ENCODE results near the gene KIAA1671.
A peak's percentile ranks its signal among the peaks of the same experiment; 100 is the strongest.

Gene KIAA1671

DNA sequence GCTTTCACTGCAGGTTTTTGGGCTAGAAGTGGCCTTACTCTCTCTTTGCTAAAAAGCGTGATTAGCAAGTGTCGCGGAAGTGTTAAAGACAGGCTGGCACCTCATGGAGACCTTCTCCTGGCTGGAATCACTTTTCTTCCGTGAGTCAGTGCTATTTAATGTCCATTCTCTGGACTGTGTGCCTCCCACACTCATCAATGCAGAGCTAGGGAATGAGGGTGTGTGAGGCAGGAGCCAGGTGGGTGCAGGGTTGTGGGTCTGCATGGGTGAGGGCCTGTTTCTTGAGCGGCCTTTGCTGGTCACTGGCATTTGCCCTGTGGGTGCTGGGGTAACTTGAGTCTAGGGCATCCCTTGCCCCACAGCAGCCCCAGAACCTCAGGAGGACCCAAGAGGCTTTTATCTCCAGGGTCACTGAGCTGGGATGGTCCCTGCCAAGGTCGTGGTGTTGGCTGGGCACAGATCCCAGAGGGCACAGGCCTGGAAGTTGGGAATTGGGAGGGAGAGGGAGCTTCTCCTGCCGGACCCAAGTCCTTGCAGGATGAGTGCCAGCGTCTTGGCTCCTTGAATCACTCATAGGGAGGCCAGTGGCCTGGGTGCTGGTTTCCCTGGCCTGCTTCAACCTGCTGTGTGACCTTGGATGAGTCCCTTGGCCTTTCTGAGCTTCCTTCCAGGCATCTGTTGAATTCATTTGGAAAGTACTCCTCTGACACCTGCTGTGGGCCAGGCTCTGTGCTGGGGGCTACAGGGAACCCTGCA lies 30.0 kb downstream of the KIAA1671 start:
- no peak for DNase-seq

- DNase-seq = no peak
These were observed 30.6 kb downstream of the KIAA1671 start for GRCh38 chr22:24983151-24983550.

DNA sequence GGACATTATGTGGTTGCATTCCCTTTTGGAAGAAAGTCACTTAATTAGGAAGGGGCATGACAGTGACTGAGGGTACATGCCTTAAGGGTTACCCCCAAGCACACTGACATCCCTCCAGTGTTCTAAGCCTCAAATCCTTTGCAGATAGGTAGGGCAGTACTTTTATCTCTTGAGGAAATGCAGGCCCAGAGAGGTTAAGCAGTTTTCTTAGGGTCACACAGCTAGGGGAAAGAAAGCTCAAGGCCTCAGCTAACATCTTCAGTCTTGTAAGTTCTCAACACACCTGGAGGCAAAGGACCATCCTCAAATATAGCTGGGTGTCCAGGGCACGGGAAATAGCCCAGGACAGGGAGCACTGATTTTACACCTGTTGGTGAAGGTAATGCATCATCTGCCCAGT lies 31.6 kb downstream of the KIAA1671 start:
- DNase-seq = no peak

- DNase-seq = no peak
These were observed 33.3 kb downstream of the KIAA1671 start for GRCh38 chr22:24985826-24986214.

DNA sequence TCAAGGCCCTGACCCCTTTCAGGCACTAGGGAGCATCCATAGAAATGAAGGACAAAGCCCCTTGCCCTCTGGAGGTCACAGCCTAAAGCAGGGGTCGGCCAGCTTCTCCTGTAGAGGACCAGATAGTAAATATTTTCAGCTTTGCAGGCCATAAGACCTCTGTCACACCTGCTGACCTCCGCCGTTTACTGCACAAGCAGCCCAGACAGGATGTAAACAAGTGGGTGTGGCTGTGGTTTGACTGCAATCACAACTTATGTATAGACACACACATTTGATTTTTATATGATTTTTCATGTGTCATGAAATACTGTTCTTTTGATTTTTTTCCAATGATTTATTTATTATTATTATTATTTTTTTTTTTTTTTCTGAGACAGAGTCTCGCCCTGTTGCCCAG lies 34.3 kb downstream of the KIAA1671 start:
- no peak for DNase-seq

GRCh38 chr22:24989135-24989534 lies 36.6 kb downstream of the KIAA1671 start:
- DNase-seq = no peak

DNA sequence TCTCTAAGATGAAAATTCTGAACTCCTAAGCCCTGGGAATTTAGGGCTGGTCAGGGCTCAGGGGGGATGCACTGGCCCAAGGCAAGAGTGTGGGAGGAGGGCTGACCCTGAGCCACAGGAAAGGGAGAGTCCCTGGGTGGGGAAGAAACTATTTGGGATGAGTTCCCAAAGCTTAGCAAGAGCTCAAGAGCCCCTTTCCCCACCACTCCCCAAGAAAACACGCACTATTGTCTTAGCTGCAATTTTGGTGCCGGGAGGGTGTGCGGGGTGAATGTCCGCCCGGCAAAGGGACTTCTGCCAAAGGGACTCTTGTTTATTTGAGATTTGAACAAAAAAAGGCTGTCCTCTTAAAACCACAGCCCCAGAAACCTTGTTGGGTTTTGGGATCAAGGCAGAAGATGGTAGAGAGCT lies 37.0 kb downstream of the KIAA1671 start:
- no peak for DNase-seq

DNA sequence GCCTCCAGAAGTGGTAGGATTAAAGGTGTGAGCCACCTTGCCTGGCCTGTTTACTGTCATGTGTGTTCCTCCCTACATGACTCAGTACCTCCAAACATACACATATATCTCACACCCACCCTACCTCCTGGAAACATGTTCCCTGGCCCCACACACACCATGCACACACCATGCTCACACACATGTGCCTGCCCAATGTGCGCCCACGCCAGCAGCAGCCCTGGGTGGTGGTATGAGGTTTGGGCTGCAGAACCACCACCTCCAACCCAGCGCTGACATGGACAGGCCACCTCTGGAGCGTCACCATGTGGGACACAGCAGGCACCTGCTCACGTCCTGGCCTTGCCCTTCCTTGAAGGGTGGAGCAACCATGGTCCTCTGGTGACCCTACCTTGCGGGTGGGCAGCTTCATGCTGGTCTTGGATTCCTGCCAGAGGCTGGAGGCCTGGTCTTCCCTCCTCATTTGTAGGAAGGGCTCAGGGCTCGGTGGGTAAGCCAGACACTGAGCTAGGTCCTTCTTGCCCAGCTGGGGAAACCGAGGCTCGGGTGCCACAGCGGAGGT lies 37.9 kb downstream of the KIAA1671 start:
- no peak for DNase-seq

DNA sequence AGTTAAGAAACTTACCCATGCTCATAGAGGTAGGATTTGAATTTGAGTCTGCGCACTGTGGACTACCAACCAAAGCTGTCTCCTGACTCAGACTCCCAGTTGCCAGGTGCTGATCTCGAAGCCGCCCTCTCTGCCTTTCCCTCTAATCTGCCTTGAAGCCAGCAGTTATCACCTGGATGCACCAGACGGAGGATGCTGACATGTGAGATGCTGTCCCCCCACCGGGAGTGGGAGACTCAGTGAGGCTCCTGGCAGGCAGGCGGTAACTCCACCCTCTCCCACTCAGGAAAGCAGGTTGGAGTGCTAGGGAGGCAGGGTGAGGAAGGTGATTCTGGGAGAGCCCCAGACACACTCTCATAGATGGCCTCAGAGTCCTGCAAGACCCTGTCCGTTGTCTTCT lies 40.4 kb downstream of the KIAA1671 start:
- DNase-seq = no peak

DNA sequence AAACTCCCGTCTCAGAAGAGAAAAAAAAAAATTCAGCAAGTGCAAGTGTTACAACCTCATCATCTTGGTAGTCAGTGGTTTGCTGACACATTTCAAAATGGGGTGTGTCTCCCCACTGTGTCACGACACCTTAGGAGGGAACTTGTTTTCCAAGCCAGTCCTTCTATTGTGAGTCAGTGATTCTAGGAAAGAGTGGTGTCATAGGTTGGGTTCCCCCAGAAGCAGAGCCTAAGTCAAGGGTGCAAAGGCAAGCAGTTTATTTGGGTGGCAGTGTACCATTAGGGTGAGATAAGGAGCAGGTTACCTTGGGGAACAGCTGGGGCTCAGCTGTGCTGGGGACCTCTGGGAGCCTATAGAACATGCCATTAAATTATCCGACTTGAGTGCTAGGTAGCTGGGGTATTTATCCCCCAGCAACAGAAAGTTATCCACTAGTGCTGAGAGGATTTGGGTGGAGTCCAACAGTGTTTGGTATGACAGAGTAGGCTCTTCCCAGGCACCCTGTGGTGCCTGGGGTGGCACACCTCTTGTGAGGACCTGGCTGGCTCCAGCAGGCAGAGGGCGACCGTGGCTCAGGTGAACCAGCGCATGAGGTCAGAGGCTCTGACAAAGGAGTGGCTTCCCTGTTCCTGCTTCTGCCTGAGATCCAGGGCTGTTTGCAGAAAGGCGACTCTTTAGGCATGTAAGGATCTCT lies 41.7 kb downstream of the KIAA1671 start:
- peak; percentile 68 for DNase-seq

GRCh38 chr22:24995649-24996180 lies 43.2 kb downstream of the KIAA1671 start:
- DNase-seq = no peak

DNA sequence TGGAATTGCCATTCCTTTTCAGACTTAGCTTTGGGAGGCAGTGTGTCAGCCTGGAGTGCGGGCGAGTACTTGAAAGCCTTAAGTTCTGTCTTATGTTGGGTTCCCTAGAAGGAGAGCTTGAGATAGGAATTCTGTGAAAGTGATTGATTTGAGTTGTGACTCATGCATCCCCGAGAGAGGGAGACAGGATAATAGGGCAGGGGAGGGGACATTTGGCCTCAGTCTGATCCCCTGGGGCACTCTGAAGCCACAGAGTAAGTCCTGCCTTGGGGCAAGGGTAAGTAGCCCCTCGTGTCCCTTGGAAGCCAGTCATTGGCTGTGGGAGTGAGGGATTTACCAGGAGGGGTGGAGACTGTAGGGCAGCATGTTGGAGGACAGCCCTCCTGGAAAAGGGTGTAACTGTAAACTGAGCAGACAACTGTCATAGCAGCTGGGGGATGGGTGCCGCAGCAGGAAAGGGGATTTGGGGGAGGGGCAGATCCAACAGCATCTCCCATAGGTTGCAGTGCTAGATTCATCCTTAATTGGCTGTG lies 44.0 kb downstream of the KIAA1671 start:
- DNase-seq = no peak

DNA sequence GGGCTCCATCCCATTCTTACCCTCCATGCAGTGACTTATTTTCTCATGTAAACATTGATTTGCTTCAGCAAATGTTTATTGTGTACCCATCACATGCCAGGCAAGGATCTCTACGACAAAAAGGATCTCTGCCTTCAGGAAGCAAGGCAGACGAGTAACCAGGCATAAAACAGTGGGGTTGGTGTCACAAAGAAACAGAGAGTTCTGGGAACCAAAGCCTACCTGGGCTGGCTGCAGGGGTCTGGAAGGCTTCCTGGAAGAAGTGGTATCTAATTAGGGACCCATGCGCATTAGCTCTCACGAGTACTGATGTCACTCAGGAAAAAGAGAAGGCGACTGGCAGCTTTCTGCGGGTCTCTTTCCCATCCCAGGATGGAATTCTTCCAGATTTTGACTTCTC lies 44.5 kb downstream of the KIAA1671 start:
- no peak for DNase-seq

DNA sequence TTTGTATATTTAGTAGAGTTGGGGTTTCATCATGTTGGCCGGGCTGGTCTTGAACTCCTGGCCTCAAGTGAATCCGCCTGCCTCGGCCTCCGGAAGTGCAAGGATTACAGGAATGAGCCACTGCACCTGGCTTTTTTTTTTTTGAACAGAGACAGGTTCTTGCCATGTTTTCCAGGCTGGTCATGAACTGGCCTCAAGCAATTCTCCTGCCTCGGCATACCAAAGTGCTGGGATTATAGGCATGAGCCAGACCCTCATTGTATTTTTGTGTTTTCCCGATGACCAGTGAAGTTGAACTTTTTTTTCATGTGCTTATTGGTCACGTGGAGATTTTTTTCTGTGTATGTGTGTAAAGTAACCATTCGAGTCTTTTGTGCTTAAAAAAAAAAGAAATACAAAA lies 48.2 kb downstream of the KIAA1671 start:
- no peak for DNase-seq

DNA sequence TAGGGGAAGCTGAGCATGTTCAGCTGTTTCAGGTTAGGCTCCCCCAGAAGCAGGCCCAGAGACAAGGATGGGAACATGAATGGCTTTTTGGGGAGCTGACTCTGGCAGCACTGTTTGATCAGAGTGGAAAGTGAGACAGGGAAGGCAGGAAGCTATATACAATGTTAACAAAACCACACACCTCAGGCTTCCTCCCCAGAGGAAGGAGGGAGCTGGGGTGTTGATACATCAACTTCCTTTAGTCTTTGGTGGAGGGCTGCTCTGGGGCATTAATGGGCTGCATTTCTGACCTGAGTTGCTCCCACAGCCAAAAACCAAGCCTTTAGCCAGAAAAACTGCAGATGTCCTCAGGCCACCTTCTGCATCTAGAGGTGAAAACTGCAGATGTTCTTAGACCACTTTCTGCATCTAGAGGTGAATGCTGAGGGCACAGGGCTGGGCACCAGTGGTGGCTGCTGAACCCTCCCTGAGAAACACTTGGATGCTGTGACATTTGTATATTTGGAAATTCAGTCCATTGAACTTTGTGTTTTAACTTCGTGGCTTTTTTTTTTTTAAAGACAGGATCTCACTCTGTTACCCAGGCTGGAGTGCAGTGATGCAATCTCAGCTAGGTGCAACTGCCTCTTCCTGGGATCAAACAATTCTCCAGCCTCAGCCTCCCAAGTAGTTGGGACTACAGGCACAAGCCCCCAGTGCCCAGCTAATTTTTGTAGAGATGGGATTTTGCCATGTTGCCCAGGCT lies 49.9 kb downstream of the KIAA1671 start:
- DNase-seq = no peak

- no peak for DNase-seq
These were observed 53.8 kb downstream of the KIAA1671 start for GRCh38 chr22:25006354-25006753.

DNA sequence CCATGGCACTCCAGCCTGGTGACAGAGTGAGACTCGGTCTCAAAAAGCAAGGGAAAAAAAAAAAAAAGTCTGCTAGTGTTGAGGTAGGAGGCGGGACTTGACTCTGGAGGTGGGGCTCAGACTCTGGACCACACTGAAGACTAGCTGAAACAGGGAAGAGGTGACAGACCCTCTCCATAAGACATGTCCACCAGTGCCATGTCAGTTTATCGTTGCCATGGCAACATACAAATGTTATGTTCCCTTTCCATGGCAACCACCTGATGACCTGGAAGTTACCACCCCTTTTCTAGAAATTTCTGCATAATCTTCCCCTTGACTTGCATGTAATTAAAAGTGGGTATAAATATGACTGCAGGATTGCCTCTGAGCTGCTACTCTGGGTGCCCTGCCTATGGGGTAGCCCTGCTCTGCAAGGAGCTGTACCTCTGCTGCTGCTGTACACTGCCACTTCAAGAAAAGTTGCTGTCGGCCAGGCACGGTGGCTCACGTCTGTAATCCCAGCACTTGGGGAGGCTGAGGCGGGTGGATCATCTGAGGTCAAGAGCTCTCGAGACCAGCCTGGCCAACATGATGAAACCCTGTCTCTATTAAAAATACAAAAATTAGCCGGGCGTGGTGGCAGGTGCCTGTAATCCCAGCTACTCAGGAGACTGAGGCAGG lies 55.1 kb downstream of the KIAA1671 start:
- DNase-seq = no peak

DNA sequence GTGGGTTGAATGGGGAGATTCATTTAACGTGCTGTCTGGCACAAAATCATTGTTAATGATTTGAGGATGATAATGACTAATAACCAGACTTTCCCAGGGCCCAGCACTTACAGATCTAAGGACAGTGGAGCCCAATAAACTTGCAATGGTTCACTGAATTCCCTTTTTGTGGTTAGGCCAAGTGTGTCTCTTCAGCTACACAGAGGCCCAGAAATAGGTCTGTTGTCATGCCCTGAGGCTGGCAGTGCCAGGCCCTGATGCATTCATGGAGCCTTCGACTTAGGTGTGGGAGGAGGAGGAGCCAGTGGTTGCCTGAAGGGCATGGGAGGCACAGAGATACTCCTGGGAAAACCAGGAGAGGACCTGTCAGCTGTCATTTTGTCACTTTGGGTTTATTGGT lies 56.1 kb downstream of the KIAA1671 start:
- DNase-seq = no peak

- DNase-seq = no peak
These were observed 60.2 kb downstream of the KIAA1671 start for GRCh38 chr22:25012741-25013143.

DNA sequence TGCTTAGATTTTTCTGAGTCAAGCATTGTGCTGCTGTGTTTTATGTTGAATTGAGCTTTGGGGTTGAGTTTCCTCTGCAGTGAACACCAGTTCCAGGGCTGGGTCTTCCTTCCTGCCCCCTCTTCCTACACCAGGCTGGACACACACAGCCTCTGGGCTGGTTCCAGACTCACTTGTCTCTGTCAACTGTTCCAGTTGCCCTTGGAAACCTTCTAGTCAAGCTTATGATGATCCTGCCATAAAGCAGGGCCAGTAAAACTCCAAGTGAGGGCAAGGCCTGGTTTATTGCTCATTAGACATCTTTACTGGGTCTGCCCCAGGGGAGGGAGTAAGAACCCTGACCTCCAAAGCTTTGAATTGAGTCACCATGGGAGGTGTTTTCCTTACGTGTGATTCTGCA lies 61.1 kb downstream of the KIAA1671 start:
- DNase-seq = no peak

GRCh38 chr22:25014896-25015755 lies 62.6 kb downstream of the KIAA1671 start:
- no peak for DNase-seq

GRCh38 chr22:25016311-25016710 lies 63.8 kb downstream of the KIAA1671 start:
- DNase-seq = no peak
